GM19397 (cell line): ENCODE data around the gene GDI1.

Experiments used
- ATAC-seq: cut with Tn5 transposase; IDR thresholded peaks from one replicate; pipeline ENCODE4 v1.9.1; 2021; ENCODE audit warnings: mild to moderate bottlenecking, moderate library complexity; ENCODE audit not compliant: unreplicated experiment

GDI1 gene

GRCh38 chrX:154458954-154459778 is 22.2 kb downstream of the GDI1 start:
- no peak for ATAC-seq

GRCh38 chrX:154459832-154460231 is 22.9 kb downstream of the GDI1 start:
- ATAC-seq: no peak

GRCh38 chrX:154460326-154460725 is 23.4 kb downstream of the GDI1 start:
- no peak for ATAC-seq

- ATAC-seq: no peak
Observed at GRCh38 chrX:154462396-154462795, 25.4 kb downstream of the GDI1 start.

- no peak for ATAC-seq
Observed at GRCh38 chrX:154463611-154464220, 26.8 kb downstream of the GDI1 start.

- no peak for ATAC-seq
Observed at GRCh38 chrX:154464806-154465365, 27.9 kb downstream of the GDI1 start.

- no peak for ATAC-seq
Observed at GRCh38 chrX:154465601-154466000, 28.6 kb downstream of the GDI1 start.

- no peak for ATAC-seq
Observed at GRCh38 chrX:154466036-154466435, 29.1 kb downstream of the GDI1 start.

- no peak for ATAC-seq
Observed at GRCh38 chrX:154466907-154467306, 30.0 kb downstream of the GDI1 start.

- ATAC-seq: no peak
Observed at GRCh38 chrX:154467556-154467955, 30.6 kb downstream of the GDI1 start.

- no peak for ATAC-seq
Observed at GRCh38 chrX:154468217-154468616, 31.3 kb downstream of the GDI1 start.

- no peak for ATAC-seq
Observed at GRCh38 chrX:154469114-154469513, 32.2 kb downstream of the GDI1 start.

GRCh38 chrX:154469880-154470279 is 32.9 kb downstream of the GDI1 start:
- no peak for ATAC-seq

GRCh38 chrX:154470434-154470833 is 33.5 kb downstream of the GDI1 start:
- no peak for ATAC-seq

GRCh38 chrX:154470914-154471568 is 34.1 kb downstream of the GDI1 start:
- no peak for ATAC-seq

GRCh38 chrX:154471839-154472684 is 35.1 kb downstream of the GDI1 start:
- ATAC-seq: no peak

GRCh38 chrX:154472685-154473632 is 36.0 kb downstream of the GDI1 start:
- ATAC-seq: no peak

GRCh38 chrX:154473683-154474082 is 36.7 kb downstream of the GDI1 start:
- no peak for ATAC-seq

GRCh38 chrX:154476821-154477220 is 39.9 kb downstream of the GDI1 start:
- no peak for ATAC-seq
